GM18909 (cell line): ENCODE measurements around the gene MRPS7.

ENCODE experiments used
- ATAC-seq: cut with Tn5 transposase; IDR thresholded peaks from one replicate; pipeline ENCODE4 v1.9.1; 2021; ENCODE audit warnings: mild to moderate bottlenecking; ENCODE audit not compliant: unreplicated experiment, poor library complexity

The MRPS7 gene

GRCh38 chr17:75301502-75302206, 40.0 kb downstream of the MRPS7 start:
- ATAC-seq = no peak

- no peak for ATAC-seq
These were observed 46.5 kb downstream of the MRPS7 start for GRCh38 chr17:75307957-75308731.

GRCh38 chr17:75308732-75309629, 47.3 kb downstream of the MRPS7 start:
- ATAC-seq = no peak

- no peak for ATAC-seq
These were observed 52.4 kb downstream of the MRPS7 start for GRCh38 chr17:75313941-75314551.

- no peak for ATAC-seq
These were observed 54.0 kb downstream of the MRPS7 start for GRCh38 chr17:75315541-75316243.
